Tibial artery (tissue), 4 donors: ENCODE measurements around the gene SOCS2.

Experiments used
- DNase-seq, 2 donors: peaks; one replicate each; pipeline ENCODE4 v3.0.0-alpha.2; 2019
- H3K27ac ChIP-seq, 2 donors: fragments of 200-600 bp; sonication (generic) in 1 of 2; 1 replicate in 1 of 2; 2 replicates in 1 of 2; pipeline ENCODE4 v1.5.1; 2018 to 2019; ENCODE audit warnings: mild to moderate bottlenecking in 1 of 2
- H3K27me3 ChIP-seq, 2 donors: fragments of 200-600 bp; sonication (generic) in 1 of 2; one replicate each; pipeline versions ENCODE4 v1.5.1 to v1.6.0; 2016 to 2019
- H3K36me3 ChIP-seq, 3 donors: fragments of 200-600 bp; sonication (generic) in 2 of 3; one replicate each; pipeline ENCODE4 v1.5.1; 2016 to 2019; ENCODE audit warnings: mild to moderate bottlenecking in 2 of 3
- H3K4me1 ChIP-seq, 4 donors: fragments of 200-600 bp; sonication (generic) in 2 of 4; 1 replicate in 3 of 4; 2 replicates in 1 of 4; pipeline ENCODE4 v1.5.1; 2016 to 2019
- H3K4me3 ChIP-seq, 2 donors: fragments of 200-600 bp; sonication (generic) in 1 of 2; 1 replicate in 1 of 2; 2 replicates in 1 of 2; pipeline ENCODE4 v1.5.1; 2018 to 2019; ENCODE audit warnings: mild to moderate bottlenecking in 2 of 2
- H3K9me3 ChIP-seq, 3 donors: fragments of 200-600 bp; sonication (generic) in 1 of 3; one replicate each; pipeline ENCODE4 v1.5.1; 2016 to 2019
- CTCF ChIP-seq, 2 experiments: fragments of 200-600 bp in 1 of 2; fragments of 450-650 bp in 1 of 2; IDR thresholded peaks; one replicate each; pipeline ENCODE4 v1.5.1; 2017 to 2019; ENCODE audit warnings: antibody characterized with exemption in 2 of 2, mild to moderate bottlenecking in 1 of 2, moderate library complexity in 1 of 2
- intact Hi-C: fragments of 100-400 bp; cut with DNase I; formaldehyde crosslinking; loops from one replicate; pipeline ENCODE4 v1.15.0; 2023; ENCODE audit warnings: low total_unique reads

Gene SOCS2

GRCh38 chr12:93568091-93568490 lies 4.4 kb upstream of the SOCS2 start:
- no peak for DNase-seq
- TF ChIP-seq CTCF (IDR thresholded peaks at IDR 0.05) = no peak
- intact Hi-C loops = loop anchor here (10.0 kb wide), 3 partner anchors 53 to 407 kb away; no protein-coding TSS in a partner anchor
- Histone ChIP-seq H3K36me3 (no peaks in the 10 kb centered on the region), H3K4me3 (no peak overlapping the region), H3K27me3 (peaks cover 0 to 16% of the 10 kb centered on the region in 2 donors), H3K27ac (no peak overlapping the region), H3K4me1 (peaks cover 0 to 21% (median 12%) of the 10 kb centered on the region in 4 donors), H3K9me3 (no peaks in the 10 kb centered on the region)

GRCh38 chr12:93569301-93569655 lies 3.2 kb upstream of the SOCS2 start:
- H3K4me3 ChIP-seq = peak overlapping the region; percentile 73 to 77
- H3K27ac ChIP-seq = no peak overlapping the region
- peaks cover 0 to 24% of the 10 kb centered on the region in 2 donors for H3K27me3 ChIP-seq
- H3K4me1 ChIP-seq = peaks cover 0 to 29% (median 18%) of the 10 kb centered on the region in 4 donors
- no peak for DNase-seq
- TF ChIP-seq CTCF (IDR thresholded peaks at IDR 0.05) = no peak
- intact Hi-C loops = loop anchor here (10.0 kb wide), 3 partner anchors 54 to 406 kb away; no protein-coding TSS in a partner anchor
- H3K36me3 ChIP-seq = no peaks in the 10 kb centered on the region
- no peaks in the 10 kb centered on the region for H3K9me3 ChIP-seq

- Histone ChIP-seq H3K9me3 (no peaks in the 10 kb centered on the region), H3K4me1 (peaks cover 0 to 29% (median 18%) of the 10 kb centered on the region in 4 donors), H3K4me3 (peak overlapping the region; percentile 73 to 77), H3K27ac (peak overlapping the region; percentile 45 to 86), H3K36me3 (no peaks in the 10 kb centered on the region), H3K27me3 (peaks cover 0 to 24% of the 10 kb centered on the region in 2 donors)
- peak; percentile 80 to 84 for TF ChIP-seq CTCF (IDR thresholded peaks at IDR 0.05)
- intact Hi-C loops = loop anchor here (2.0 to 10.0 kb wide), 7 partner anchors 55 to 532 kb away; partner anchors contain the start of gene CRADD
- peak; percentile 78 to 94 for DNase-seq
These were observed 2.6 kb upstream of the SOCS2 start for GRCh38 chr12:93569656-93570551.

- peaks cover 0 to 24% of the 10 kb centered on the region in 2 donors for H3K27me3 ChIP-seq
- H3K4me3 ChIP-seq = peak overlapping the region; percentile 73 to 77
- H3K36me3 ChIP-seq = peaks cover 0 to 3% (median 0%) of the 10 kb centered on the region in 3 donors
- H3K9me3 ChIP-seq = no peaks in the 10 kb centered on the region
- peaks cover 0 to 29% (median 18%) of the 10 kb centered on the region in 4 donors for H3K4me1 ChIP-seq
- intact Hi-C loops = loop anchor here (2.0 to 5.0 kb wide), 4 partner anchors 107 to 532 kb away; partner anchors contain the start of gene CRADD
- peak; percentile 91 to 97 for DNase-seq
- no peak for TF ChIP-seq CTCF (IDR thresholded peaks at IDR 0.05)
- peak overlapping the region; percentile 60 to 86 for H3K27ac ChIP-seq
These were observed 1.7 kb upstream of the SOCS2 start for GRCh38 chr12:93570552-93571364.

- peaks cover 0 to 24% of the 10 kb centered on the region in 2 donors for H3K27me3 ChIP-seq
- DNase-seq = peak; percentile 45 to 84
- no peaks in the 10 kb centered on the region for H3K9me3 ChIP-seq
- H3K4me3 ChIP-seq = peak overlapping the region; percentile 73 to 77
- no peak for TF ChIP-seq CTCF (IDR thresholded peaks at IDR 0.05)
- H3K4me1 ChIP-seq = peaks cover 0 to 29% (median 18%) of the 10 kb centered on the region in 4 donors
- peaks cover 0 to 4% (median 0%) of the 10 kb centered on the region in 3 donors for H3K36me3 ChIP-seq
- H3K27ac ChIP-seq = peak overlapping the region; percentile 60 to 86
- intact Hi-C loops = loop anchor here (2.0 to 5.0 kb wide), 4 partner anchors 106 to 531 kb away; partner anchors contain the start of gene CRADD
These were observed 1.0 kb upstream of the SOCS2 start for GRCh38 chr12:93571365-93571924.
